ENCODE results near the gene NIPAL4.

DNA sequence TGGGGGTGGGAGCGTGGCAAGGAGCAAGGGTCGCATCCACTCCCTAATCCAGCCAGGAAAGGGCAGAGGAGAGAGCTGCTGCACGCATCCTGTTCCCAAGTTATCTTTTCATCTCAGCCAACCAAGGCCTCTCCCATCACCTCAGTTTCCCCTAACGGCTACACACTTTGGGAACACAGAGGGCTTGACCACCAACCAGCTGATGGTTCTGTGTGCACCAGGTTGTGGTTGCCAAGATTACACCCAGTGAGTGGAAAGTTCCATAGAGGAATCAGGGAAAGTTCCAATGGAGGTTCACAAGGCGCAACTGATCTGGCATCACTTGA, 61.7 kb downstream of the NIPAL4 start:
- no peak for TF ChIP-seq CTCF (IDR thresholded peaks at IDR 0.05)
- TF ChIP-seq POLR2A (IDR thresholded peaks at IDR 0.05), result no peak
